Thyroid gland (tissue), 4 donors: ENCODE measurements around the gene ADARB2. TPM values are rescaled to one million over a fixed set of nuclear protein-coding genes. Genes with fewer than 3 reads are reported as not detected.

ENCODE experiments used
- DNase-seq, 2 donors: peaks; one replicate each; pipeline ENCODE4 v3.0.0-alpha.2; 2019
- H3K27ac ChIP-seq, 3 donors: fragments of 200-600 bp; sonication (generic); 1 replicate in 2 of 3; 2 replicates in 1 of 3; pipeline ENCODE4 v1.5.1; 2016 to 2019; ENCODE audit warnings: mild to moderate bottlenecking in 1 of 3, moderate library complexity in 1 of 3
- H3K27me3 ChIP-seq: fragments of 200-600 bp; sonication (generic); one replicate; pipeline ENCODE4 v1.5.1; 2019
- H3K36me3 ChIP-seq, 2 donors: fragments of 200-600 bp; sonication (generic); one replicate each; pipeline ENCODE4 v1.5.1; 2016 to 2019
- H3K4me1 ChIP-seq, 2 donors: fragments of 200-600 bp; sonication (generic); one replicate each; pipeline ENCODE4 v1.5.1; 2017 to 2019
- H3K4me3 ChIP-seq, 3 donors: fragments of 200-600 bp; sonication (generic); replicated peaks in 1 of 3; 1 replicate in 2 of 3; 2 replicates in 1 of 3; pipeline ENCODE4 v1.5.1; 2016; ENCODE audit warnings: mild to moderate bottlenecking in 1 of 3
- H3K9me3 ChIP-seq: fragments of 200-600 bp; sonication (generic); one replicate; pipeline ENCODE4 v1.5.1; 2017
- CTCF ChIP-seq, 6 experiments: fragments of 200-600 bp in 3 of 6; fragments of 450-650 bp in 3 of 6; sonication (generic) in 3 of 6; IDR thresholded peaks; one replicate each; pipeline ENCODE4 v1.5.1; 2016 to 2019; ENCODE audit warnings: antibody characterized with exemption in 6 of 6, mild to moderate bottlenecking in 2 of 6, inconsistent platforms in 1 of 6, moderate library complexity in 1 of 6
- POLR2A ChIP-seq, 2 donors: fragments of 450-650 bp; IDR thresholded peaks; one replicate each; pipeline ENCODE4 v1.6.1; 2017; ENCODE audit warnings: antibody characterized with exemption in 2 of 2, mild to moderate bottlenecking in 2 of 2, moderate library complexity in 1 of 2
- WGBS, 2 donors: methylation state at CpG; one replicate each; pipeline ENCODE4 v1.1.5; 2017; 5-methylcytosine and 5-hydroxymethylcytosine counted together
- intact Hi-C: fragments of 100-400 bp; cut with DNase I; formaldehyde crosslinking; loops from one replicate; pipeline ENCODE4 v1.15.1; 2023
- total RNA-seq, 4 donors: library from RNA; depleted of rRNA; stranded (reverse); fragments of >200 nt; gene quantifications; one replicate each; pipeline ENCODE4 v1.2.3, GENCODE V29; 2016

Gene ADARB2
- total RNA-seq, 4 donors from 2014 or later, result 0.08 to 0.15 TPM; not detected in 2

GRCh38 chr10:1200866-1201807 is 536.2 kb downstream of the ADARB2 start:
- Histone ChIP-seq H3K36me3 (no peaks in the 10 kb centered on the region), H3K27ac (no peak overlapping the region), H3K9me3 (no peaks in the 10 kb centered on the region), H3K4me3 (no peak overlapping the region), H3K27me3 (no peaks in the 10 kb centered on the region), H3K4me1 (no peaks in the 10 kb centered on the region)
- TF ChIP-seq CTCF (IDR thresholded peaks at IDR 0.05) (no peak), POLR2A (IDR thresholded peaks at IDR 0.05) (no peak)
- WGBS, 2 donors, result 89% methylated on average over 26 to 27 of the region's 27 CpGs
- DNase-seq, result no peak
- intact Hi-C loops, result no loop called here

- intact Hi-C loops, result no loop called here
- DNase-seq, result no peak
Measured at GRCh38 chr10:1199897-1200721, 537.2 kb downstream of the ADARB2 start.

GRCh38 chr10:1199345-1199673 is 538.0 kb downstream of the ADARB2 start:
- H3K27me3 ChIP-seq, result no peaks in the 10 kb centered on the region
- H3K27ac ChIP-seq, result no peak overlapping the region
- intact Hi-C loops, result no loop called here
- H3K9me3 ChIP-seq, result no peaks in the 10 kb centered on the region
- H3K36me3 ChIP-seq, result no peaks in the 10 kb centered on the region
- TF ChIP-seq POLR2A (IDR thresholded peaks at IDR 0.05) (no peak), CTCF (IDR thresholded peaks at IDR 0.05) (no peak)
- H3K4me3 ChIP-seq, result no peak overlapping the region
- no peaks in the 10 kb centered on the region for H3K4me1 ChIP-seq
- WGBS, 2 donors, result 63 to 65% methylated on average over 5 to 15 of the region's 17 CpGs
- no peak for DNase-seq

More at GRCh38 chr10:1199897-1200721, 537.2 kb downstream of the ADARB2 start:
- 78 to 87% methylated on average over 7 to 24 of the region's 24 CpGs for WGBS, 2 donors
- TF ChIP-seq CTCF (IDR thresholded peaks at IDR 0.05) (no peak), POLR2A (IDR thresholded peaks at IDR 0.05) (no peak)
- no peak overlapping the region for H3K4me3 ChIP-seq
- no peaks in the 10 kb centered on the region for H3K36me3 ChIP-seq
- no peaks in the 10 kb centered on the region for H3K4me1 ChIP-seq
- no peaks in the 10 kb centered on the region for H3K27me3 ChIP-seq
- H3K9me3 ChIP-seq, result no peaks in the 10 kb centered on the region
- H3K27ac ChIP-seq, result no peak overlapping the region

- no peak overlapping the region for H3K27ac ChIP-seq
- intact Hi-C loops, result no loop called here
- no peaks in the 10 kb centered on the region for H3K36me3 ChIP-seq
- TF ChIP-seq CTCF (IDR thresholded peaks at IDR 0.05) (no peak), POLR2A (IDR thresholded peaks at IDR 0.05) (no peak)
- no peaks in the 10 kb centered on the region for H3K27me3 ChIP-seq
- H3K9me3 ChIP-seq, result no peaks in the 10 kb centered on the region
- WGBS, 2 donors, result 53 to 62% methylated on average over 18 to 20 of the region's 20 CpGs
- no peak for DNase-seq
- no peak overlapping the region for H3K4me3 ChIP-seq
- no peaks in the 10 kb centered on the region for H3K4me1 ChIP-seq
Measured at GRCh38 chr10:1198453-1199344, 538.6 kb downstream of the ADARB2 start.
